SK-N-SH (cell line): Measurements from ENCODE around the gene C17orf113.

ENCODE experiments used
- CTCF ChIP-seq: fragments of 200-600 bp; sonication (generic); IDR thresholded peaks from 2 replicates; pipeline ENCODE4 v1.6.1; 2017; ENCODE audit warnings: antibody characterized with exemption, mild to moderate bottlenecking, moderate library complexity
- EP300 ChIP-seq, 2 experiments: IDR thresholded peaks; 2 replicates each; pipeline versions ENCODE4 v1.4.0 to v1.6.1; 2012; ENCODE audit warnings: borderline replicate concordance in 1 of 2, low read depth in 1 of 2, low read length in 1 of 2
- GATA2 ChIP-seq: sonication (generic); formaldehyde crosslinking; IDR thresholded peaks from 2 replicates; pipeline ENCODE4 v1.5.0; 2020; ENCODE audit warnings: mild to moderate bottlenecking, missing genetic modification reagents
- JUND ChIP-seq: IDR thresholded peaks from 2 replicates; pipeline ENCODE4 v1.4.0; 2012
- MAX ChIP-seq: IDR thresholded peaks from 2 replicates; pipeline ENCODE4 v1.4.0; 2012; ENCODE audit warnings: low read depth
- RAD21 ChIP-seq: IDR thresholded peaks from 2 replicates; pipeline ENCODE4 v1.6.1; 2012; ENCODE audit warnings: mild to moderate bottlenecking, low read length
- REST ChIP-seq: IDR thresholded peaks from 2 replicates; pipeline ENCODE4 v1.6.1; 2012; ENCODE audit warnings: mild to moderate bottlenecking, low read depth, low read length, moderate library complexity
- RFX5 ChIP-seq: IDR thresholded peaks from 2 replicates; pipeline ENCODE4 v1.6.1; 2012; ENCODE audit warnings: mild to moderate bottlenecking, improper control_type of control experiment, low read length
- RXRA ChIP-seq: IDR thresholded peaks from 2 replicates; pipeline ENCODE4 v1.4.0; 2012; ENCODE audit warnings: low read depth, mild to moderate bottlenecking, borderline replicate concordance
- SMC3 ChIP-seq: IDR thresholded peaks from 2 replicates; pipeline ENCODE4 v1.6.1; 2012; ENCODE audit warnings: low read depth, low read length, improper control_type of control experiment
- TCF12 ChIP-seq: IDR thresholded peaks from 2 replicates; pipeline ENCODE4 v1.4.0; 2012

DNA sequence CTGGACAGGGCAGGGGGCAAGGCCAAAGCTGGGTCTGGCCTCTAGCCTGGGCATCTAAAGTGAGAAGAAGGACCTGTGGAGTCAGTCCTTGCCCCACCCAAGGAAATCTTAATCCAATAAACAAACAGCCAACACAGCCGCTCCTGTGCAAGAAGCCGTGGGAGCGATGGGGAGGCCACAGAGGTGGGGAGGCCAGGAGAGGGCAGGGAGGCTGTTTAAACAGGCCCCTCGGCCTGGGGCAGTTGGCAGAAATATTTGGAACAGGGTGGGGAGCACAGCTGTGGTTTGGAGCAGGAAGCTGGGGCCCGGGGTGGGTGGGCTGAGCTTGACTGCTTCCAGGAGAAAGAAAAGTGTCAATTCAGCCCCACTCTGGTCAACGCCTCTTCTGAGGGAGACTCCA lies 42.5 kb upstream of the C17orf113 start:
- no peak for TF ChIP-seq RXRA
- no peak for TF ChIP-seq RFX5
- TF ChIP-seq TCF12 = no peak
- no peak for TF ChIP-seq REST
- no peak for TF ChIP-seq SMC3
- no peak for TF ChIP-seq GATA2 (CRISPR knock-in tag)
- TF ChIP-seq RAD21 = no peak
- TF ChIP-seq EP300 (IDR thresholded peaks at IDR 0.05; ENCODE audit: borderline replicate concordance in 1 of 2, low read depth in 1 of 2, low read length in 1 of 2) = no peak
- no peak for TF ChIP-seq CTCF
- TF ChIP-seq MAX = no peak
- TF ChIP-seq JUND = no peak
